SH-SY5Y (cell line): ENCODE results near the gene PDGFA.

ENCODE experiments used
- GATA2 ChIP-seq: IDR thresholded peaks from 2 replicates; pipeline ENCODE4 v1.6.1; 2011; ENCODE audit warnings: mild to moderate bottlenecking, low read depth, low read length
- GATA3 ChIP-seq: IDR thresholded peaks from 2 replicates; pipeline ENCODE4 v1.6.1; 2011; ENCODE audit warnings: low read depth, mild to moderate bottlenecking, low read length, moderate library complexity

PDGFA gene

GRCh38 chr7:556837-557557 is 37.4 kb upstream of the PDGFA start:
- no peak for TF ChIP-seq GATA2
- TF ChIP-seq GATA3: no peak

GRCh38 chr7:556291-556826 is 36.7 kb upstream of the PDGFA start:
- no peak for TF ChIP-seq GATA3
- TF ChIP-seq GATA2: no peak

- no peak for TF ChIP-seq GATA3
- TF ChIP-seq GATA2: no peak
These were observed 36.0 kb upstream of the PDGFA start for GRCh38 chr7:555551-556160.

GRCh38 chr7:553636-554111 is 34.0 kb upstream of the PDGFA start:
- TF ChIP-seq GATA2: no peak
- TF ChIP-seq GATA3: no peak

- TF ChIP-seq GATA2: no peak
- no peak for TF ChIP-seq GATA3
These were observed 33.4 kb upstream of the PDGFA start for GRCh38 chr7:552868-553635.

GRCh38 chr7:550881-551614 is 31.4 kb upstream of the PDGFA start:
- TF ChIP-seq GATA3 (no peak), GATA2 (no peak)

GRCh38 chr7:549891-550625 is 30.4 kb upstream of the PDGFA start:
- TF ChIP-seq GATA3 (no peak), GATA2 (no peak)

- no peak for TF ChIP-seq GATA2
These were observed 29.6 kb upstream of the PDGFA start for GRCh38 chr7:549066-549890.

GRCh38 chr7:548401-548800 is 28.8 kb upstream of the PDGFA start:
- TF ChIP-seq GATA2 (no peak), GATA3 (no peak)

- no peak for TF ChIP-seq GATA2
- no peak for TF ChIP-seq GATA3
These were observed 25.8 kb upstream of the PDGFA start for GRCh38 chr7:545470-545869.

GRCh38 chr7:544338-545221 is 24.9 kb upstream of the PDGFA start:
- TF ChIP-seq GATA2 (no peak), GATA3 (no peak)
